Neural progenitor cell (in vitro differentiated cells): ENCODE data around the gene YEATS2. TPM values are rescaled to one million over a fixed set of nuclear protein-coding genes. Genes with fewer than 3 reads are reported as not detected.
A peak's percentile ranks its signal among the peaks of the same experiment; 100 is the strongest.

ENCODE experiments used
- DNase-seq: peaks from one replicate; pipeline ENCODE4 v3.0.0-alpha.2; 2016; ENCODE audit warnings: low spot score
- H2AFZ ChIP-seq: fragments of 200-600 bp; sonication (generic); replicated peaks from 2 replicates; pipeline ENCODE4 v1.6.1; 2016; ENCODE audit warnings: antibody characterized with exemption
- H3F3A ChIP-seq: fragments of 200-600 bp; sonication (generic); 2 replicates; pipeline ENCODE4 v1.6.1; 2016; ENCODE audit warnings: antibody characterized with exemption, low read depth
- H3K27ac ChIP-seq: fragments of 200-600 bp; sonication (generic); 2 replicates; pipeline ENCODE4 v1.5.1; 2016; ENCODE audit warnings: mild to moderate bottlenecking
- H3K27me3 ChIP-seq: fragments of 200-600 bp; sonication (generic); 2 replicates; pipeline ENCODE4 v1.6.1; 2016; ENCODE audit warnings: mild to moderate bottlenecking, moderate library complexity
- H3K36me3 ChIP-seq: fragments of 200-600 bp; sonication (generic); 2 replicates; pipeline ENCODE4 v1.5.1; 2016
- H3K4me1 ChIP-seq: fragments of 200-600 bp; sonication (generic); 2 replicates; pipeline ENCODE4 v1.6.1; 2016; ENCODE audit warnings: mixed run types
- H3K4me2 ChIP-seq: fragments of 200-600 bp; sonication (generic); 2 replicates; pipeline ENCODE4 v1.6.1; 2016
- H3K4me3 ChIP-seq: fragments of 200-600 bp; sonication (generic); 2 replicates; pipeline ENCODE4 v1.5.1; 2016
- H3K79me2 ChIP-seq: fragments of 200-600 bp; sonication (generic); 2 replicates; pipeline ENCODE4 v1.6.1; 2016; ENCODE audit warnings: low read depth
- H3K9ac ChIP-seq: fragments of 200-600 bp; sonication (generic); 2 replicates; pipeline ENCODE4 v1.6.1; 2016
- H3K9me3 ChIP-seq: fragments of 200-600 bp; sonication (generic); 2 replicates; pipeline ENCODE4 v1.5.1; 2016; ENCODE audit warnings: low read depth
- H4K20me1 ChIP-seq: fragments of 200-600 bp; sonication (generic); 2 replicates; pipeline ENCODE4 v1.6.1; 2016; ENCODE audit warnings: low read depth
- H3K27ac Mint-ChIP-seq: 3 replicates; pipeline ENCODE4 v1.8.0; 2021; ENCODE audit warnings: mixed read lengths
- H3K27me3 Mint-ChIP-seq: 2 replicates; pipeline ENCODE4 v1.8.0; 2022; ENCODE audit warnings: low read depth, mild to moderate bottlenecking, inconsistent platforms, moderate library complexity, mixed read lengths; ENCODE audit not compliant: insufficient read depth
- H3K36me3 Mint-ChIP-seq: 3 replicates; pipeline ENCODE4 v1.8.0; 2021; ENCODE audit warnings: mixed read lengths
- H3K4me1 Mint-ChIP-seq: 3 replicates; pipeline ENCODE4 v1.8.0; 2021; ENCODE audit warnings: mixed read lengths
- H3K4me3 Mint-ChIP-seq: 3 replicates; pipeline ENCODE4 v1.8.0; 2021; ENCODE audit warnings: mild to moderate bottlenecking, moderate library complexity, mixed read lengths
- H3K9me3 Mint-ChIP-seq: 3 replicates; pipeline ENCODE4 v1.8.0; 2020; ENCODE audit warnings: mixed read lengths
- EZH2 ChIP-seq: fragments of 200-600 bp; sonication (generic); IDR thresholded peaks from 2 replicates; pipeline ENCODE4 v1.6.1; 2017; ENCODE audit warnings: antibody characterized with exemption, mild to moderate bottlenecking, moderate library complexity
- EZH2phosphoT487 ChIP-seq: fragments of 200-600 bp; sonication (generic); IDR thresholded peaks from 2 replicates; pipeline ENCODE4 v1.6.1; 2017; ENCODE audit warnings: antibody characterized with exemption
- total RNA-seq: library from RNA; depleted of rRNA; stranded (reverse); fragments of >200 nt; gene quantifications from 2 replicates; pipeline ENCODE4 v1.2.3, GENCODE V29; 2015; ENCODE audit warnings: low replicate concordance
- TF ChIP-seq, protein P1 (sequence below): fragments of 200-600 bp; sonication (generic); IDR thresholded peaks from 2 replicates; pipeline ENCODE4 v1.5.1; 2017; ENCODE audit warnings: antibody characterized with exemption, mild to moderate bottlenecking

Gene YEATS2
- total RNA-seq, 1 donor from 2014 or later, result 72.1 TPM

DNA sequence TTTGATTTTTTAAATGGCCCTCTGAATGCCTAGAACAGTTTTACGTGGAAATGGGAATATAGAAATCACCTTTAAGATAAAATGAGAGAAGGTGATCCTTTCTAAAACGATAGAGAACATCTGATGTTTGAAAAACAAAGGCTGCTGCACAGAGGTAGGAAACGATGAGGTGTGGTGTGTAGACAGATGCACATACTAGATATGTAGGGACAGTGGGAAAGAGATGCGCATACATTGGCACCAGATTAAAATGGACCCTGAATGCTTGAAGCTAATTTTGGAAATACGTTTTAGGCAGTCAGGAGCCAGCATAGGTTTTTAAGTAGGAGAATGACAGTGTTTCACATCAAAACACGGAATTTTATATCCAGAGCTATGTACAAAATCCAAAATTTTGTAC is 98.8 kb downstream of the YEATS2 start:
- Histone ChIP-seq H3F3A (no peaks in the 10 kb centered on the region), H2AFZ (no peak overlapping the region), H3K36me3 (peaks cover 4% of the 10 kb centered on the region), H4K20me1 (no peaks in the 10 kb centered on the region), H3K9ac (no peak overlapping the region), H3K9me3 (no peaks in the 10 kb centered on the region), H3K4me1 (no peaks in the 10 kb centered on the region), H3K4me3 (no peak overlapping the region), H3K27me3 (no peaks in the 10 kb centered on the region), H3K79me2 (no peaks in the 10 kb centered on the region), H3K4me2 (no peak overlapping the region), H3K27ac (no peak overlapping the region)
- DNase-seq, result no peak
- Mint-ChIP-seq H3K4me1 (no peaks in the 10 kb centered on the region), H3K4me3 (no peak overlapping the region), H3K27me3 (no peaks in the 10 kb centered on the region), H3K9me3 (no peaks in the 10 kb centered on the region), H3K27ac (no peak overlapping the region), H3K36me3 (peaks cover 36% of the 10 kb centered on the region)
- TF ChIP-seq EZH2phosphoT487 (no peak), EZH2 (no peak)
- TF ChIP-seq, protein P1, sequence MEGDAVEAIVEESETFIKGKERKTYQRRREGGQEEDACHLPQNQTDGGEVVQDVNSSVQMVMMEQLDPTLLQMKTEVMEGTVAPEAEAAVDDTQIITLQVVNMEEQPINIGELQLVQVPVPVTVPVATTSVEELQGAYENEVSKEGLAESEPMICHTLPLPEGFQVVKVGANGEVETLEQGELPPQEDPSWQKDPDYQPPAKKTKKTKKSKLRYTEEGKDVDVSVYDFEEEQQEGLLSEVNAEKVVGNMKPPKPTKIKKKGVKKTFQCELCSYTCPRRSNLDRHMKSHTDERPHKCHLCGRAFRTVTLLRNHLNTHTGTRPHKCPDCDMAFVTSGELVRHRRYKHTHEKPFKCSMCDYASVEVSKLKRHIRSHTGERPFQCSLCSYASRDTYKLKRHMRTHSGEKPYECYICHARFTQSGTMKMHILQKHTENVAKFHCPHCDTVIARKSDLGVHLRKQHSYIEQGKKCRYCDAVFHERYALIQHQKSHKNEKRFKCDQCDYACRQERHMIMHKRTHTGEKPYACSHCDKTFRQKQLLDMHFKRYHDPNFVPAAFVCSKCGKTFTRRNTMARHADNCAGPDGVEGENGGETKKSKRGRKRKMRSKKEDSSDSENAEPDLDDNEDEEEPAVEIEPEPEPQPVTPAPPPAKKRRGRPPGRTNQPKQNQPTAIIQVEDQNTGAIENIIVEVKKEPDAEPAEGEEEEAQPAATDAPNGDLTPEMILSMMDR, result no peak

DNA sequence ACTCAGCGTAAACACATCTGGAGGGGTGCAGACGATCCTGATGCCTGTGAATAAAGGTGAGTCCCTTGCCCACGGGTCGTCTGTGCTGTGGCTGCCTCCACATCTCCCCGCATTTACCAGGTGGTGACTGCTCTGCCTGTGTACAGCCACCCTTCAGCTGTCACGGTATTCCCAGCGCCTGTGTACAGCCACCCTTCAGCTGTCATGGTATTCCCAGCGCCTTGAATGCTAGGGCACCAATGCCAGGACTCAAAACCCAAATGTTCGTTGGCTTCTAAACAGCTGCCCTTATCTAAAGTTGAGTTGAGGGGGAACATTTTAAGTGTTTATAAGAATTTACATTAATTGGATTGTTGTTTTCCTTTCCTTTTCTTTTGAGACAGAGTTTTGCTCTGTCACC is 100.4 kb downstream of the YEATS2 start:
- no peak overlapping the region for H2AFZ ChIP-seq
- H3K36me3 Mint-ChIP-seq, result peaks cover 41% of the 10 kb centered on the region
- TF ChIP-seq EZH2phosphoT487, result no peak
- TF ChIP-seq, protein P1, result no peak
- no peak for TF ChIP-seq EZH2
- no peaks in the 10 kb centered on the region for H3K27me3 Mint-ChIP-seq
- H3K4me3 ChIP-seq, result no peak overlapping the region
- no peaks in the 10 kb centered on the region for H4K20me1 ChIP-seq
- H3F3A ChIP-seq, result no peaks in the 10 kb centered on the region
- H3K4me1 ChIP-seq, result no peaks in the 10 kb centered on the region
- H3K79me2 ChIP-seq, result no peaks in the 10 kb centered on the region
- DNase-seq, result no peak
- H3K27ac ChIP-seq, result no peak overlapping the region
- H3K9ac ChIP-seq, result no peak overlapping the region
- no peaks in the 10 kb centered on the region for H3K9me3 ChIP-seq
- no peaks in the 10 kb centered on the region for H3K9me3 Mint-ChIP-seq
- H3K27ac Mint-ChIP-seq, result no peak overlapping the region
- no peaks in the 10 kb centered on the region for H3K27me3 ChIP-seq
- H3K36me3 ChIP-seq, result no peaks in the 10 kb centered on the region
- H3K4me1 Mint-ChIP-seq, result no peaks in the 10 kb centered on the region
- H3K4me3 Mint-ChIP-seq, result peak overlapping the region; percentile 24
- no peak overlapping the region for H3K4me2 ChIP-seq

DNA sequence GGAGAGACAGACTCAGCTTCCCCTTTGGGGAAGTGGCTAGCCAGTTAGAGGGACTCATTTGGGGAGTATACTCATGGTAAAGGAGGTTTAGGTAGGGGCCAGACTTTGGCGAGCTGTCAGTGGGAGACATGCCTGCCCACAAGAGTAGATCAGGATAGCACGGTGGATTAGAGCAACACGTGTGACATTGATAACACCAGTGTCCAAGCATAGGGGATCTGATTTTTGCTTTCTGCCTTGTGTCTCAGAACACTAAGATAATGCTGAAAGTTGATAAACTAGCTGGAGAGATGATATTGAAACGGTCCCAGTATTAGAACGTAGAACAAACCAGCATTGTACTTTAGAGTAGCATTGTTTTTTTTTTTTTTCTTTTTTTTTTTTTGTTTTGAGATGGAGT is 101.9 kb downstream of the YEATS2 start:
- Mint-ChIP-seq H3K36me3 (peaks cover 40% of the 10 kb centered on the region), H3K27ac (no peak overlapping the region)
- TF ChIP-seq, protein P1, result no peak
- no peak for TF ChIP-seq EZH2phosphoT487
- no peak for TF ChIP-seq EZH2

More for the DNA sequence above, 101.9 kb downstream of the YEATS2 start:
- Histone ChIP-seq H3K4me2 (no peak overlapping the region), H3K9ac (no peak overlapping the region), H3K27me3 (no peaks in the 10 kb centered on the region), H3F3A (no peaks in the 10 kb centered on the region), H2AFZ (no peak overlapping the region), H3K27ac (no peak overlapping the region), H3K79me2 (no peaks in the 10 kb centered on the region), H3K4me3 (no peak overlapping the region), H4K20me1 (no peaks in the 10 kb centered on the region), H3K4me1 (no peaks in the 10 kb centered on the region), H3K36me3 (no peaks in the 10 kb centered on the region), H3K9me3 (no peaks in the 10 kb centered on the region)
- no peak for DNase-seq
- Mint-ChIP-seq H3K9me3 (no peaks in the 10 kb centered on the region), H3K4me1 (no peaks in the 10 kb centered on the region), H3K27me3 (no peaks in the 10 kb centered on the region), H3K4me3 (no peak overlapping the region)
